ENCODE data around the gene COMT.
"Not testable (repeated sequence)": the region's sequence is repeated elsewhere in the genome, so short reads cannot be mapped to it uniquely, and the experiment has no call there.

Gene COMT

DNA sequence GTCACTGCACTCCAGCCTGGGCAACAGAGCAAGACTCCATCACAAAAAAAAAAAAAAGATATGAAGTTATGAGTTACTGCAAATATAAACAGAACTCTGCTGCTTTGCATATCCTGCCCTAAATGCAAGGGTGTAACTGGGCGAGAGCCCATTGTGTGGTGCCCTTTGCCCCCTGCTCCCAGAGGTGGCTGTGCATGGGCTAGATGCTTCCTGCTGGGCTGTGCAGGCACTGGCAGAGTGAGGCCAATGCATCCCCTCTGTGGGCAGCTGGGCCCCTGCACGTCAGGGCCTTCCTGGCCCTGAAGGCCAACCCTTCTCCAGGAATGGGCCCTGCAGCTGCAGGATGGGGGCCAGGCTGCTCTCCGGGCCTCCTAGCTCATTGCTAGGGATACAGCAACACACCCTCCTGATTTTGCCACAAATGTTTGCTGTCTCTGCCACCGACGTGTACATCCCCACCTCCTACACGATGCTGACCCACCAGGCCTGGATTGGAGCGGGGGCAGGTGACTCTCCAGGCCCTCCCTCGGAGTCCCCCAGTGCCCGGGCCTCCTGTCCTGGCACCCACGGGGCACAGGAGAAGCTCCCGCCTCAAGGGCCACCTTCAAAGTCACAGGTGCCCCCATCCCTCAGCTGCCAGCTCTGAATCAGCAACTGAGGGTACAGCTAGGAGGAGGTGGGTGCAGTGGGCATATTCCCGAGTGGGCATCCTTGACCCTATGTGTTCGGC is 40.7 kb upstream of the COMT start:
- no peaks in the 10 kb centered on the region for H3K27me3 ChIP-seq (ENCODE audit: control insufficient read depth in 5 of 5, insufficient read depth in 4 of 5, low read length in 5 of 5)
- H3K9ac ChIP-seq (ENCODE audit: low read length in 5 of 5), result no peak overlapping the region
- H3K4me1 ChIP-seq (ENCODE audit: control insufficient read depth in 5 of 5, insufficient read depth in 5 of 5, low read length in 5 of 5), result no peaks in the 10 kb centered on the region
- no peaks in the 10 kb centered on the region for H3K9me3 ChIP-seq (ENCODE audit: control insufficient read depth in 5 of 5, low read length in 5 of 5)
- no peak overlapping the region for H3K4me3 ChIP-seq (ENCODE audit: low read depth in 1 of 5, low read length in 5 of 5)
- H3K27ac ChIP-seq (ENCODE audit: low read depth, low read length), result no peak overlapping the region
- peaks cover 0 to 60% (median 33%) of the 10 kb centered on the region in 5 donors for H3K36me3 ChIP-seq (ENCODE audit: control insufficient read depth in 5 of 5, insufficient read depth in 5 of 5, low read length in 5 of 5)

DNA sequence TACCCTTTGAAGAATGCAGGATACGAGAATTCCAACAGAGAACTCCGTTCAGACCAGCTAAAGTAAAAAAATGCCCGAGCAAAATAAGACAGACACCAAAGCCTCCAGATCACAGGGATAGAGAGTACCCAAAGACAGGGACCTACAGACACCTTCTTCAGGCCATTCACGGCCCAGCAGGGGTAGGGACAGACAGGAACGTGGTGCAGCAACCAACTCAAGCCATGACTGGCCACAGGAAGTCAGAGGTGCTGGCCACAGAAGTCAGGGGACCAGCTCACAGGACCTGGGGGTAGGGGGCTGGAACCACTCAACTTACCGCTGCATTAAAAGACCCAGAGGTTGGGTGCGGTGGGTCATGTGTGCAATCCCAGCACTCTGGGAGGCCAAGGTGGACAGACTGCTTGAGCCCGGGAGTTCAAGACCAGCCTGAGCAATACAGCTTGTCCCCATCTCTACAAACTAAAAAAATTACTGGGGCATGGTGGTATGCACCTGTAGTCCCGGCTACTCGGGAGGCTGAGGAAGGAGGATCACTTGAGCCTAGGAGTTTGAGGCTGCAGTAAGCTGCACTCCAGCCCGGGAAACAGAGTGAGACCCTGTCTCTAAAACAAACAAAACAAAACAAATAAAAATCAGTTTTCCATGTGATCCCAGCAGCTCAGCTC is 39.9 kb upstream of the COMT start:
- H3K9me3 ChIP-seq (ENCODE audit: control insufficient read depth in 5 of 5, low read length in 5 of 5), result no peaks in the 10 kb centered on the region
- H3K4me3 ChIP-seq (ENCODE audit: low read depth in 1 of 5, low read length in 5 of 5), result no peak overlapping the region
- H3K27ac ChIP-seq (ENCODE audit: low read depth, low read length), result no peak overlapping the region
- H3K9ac ChIP-seq (ENCODE audit: low read length in 5 of 5), result no peak overlapping the region
- no peaks in the 10 kb centered on the region for H3K4me1 ChIP-seq (ENCODE audit: control insufficient read depth in 5 of 5, insufficient read depth in 5 of 5, low read length in 5 of 5)
- H3K36me3 ChIP-seq (ENCODE audit: control insufficient read depth in 5 of 5, insufficient read depth in 5 of 5, low read length in 5 of 5), result peaks cover 0 to 60% (median 37%) of the 10 kb centered on the region in 5 donors
- H3K27me3 ChIP-seq (ENCODE audit: control insufficient read depth in 5 of 5, insufficient read depth in 4 of 5, low read length in 5 of 5), result no peaks in the 10 kb centered on the region

DNA sequence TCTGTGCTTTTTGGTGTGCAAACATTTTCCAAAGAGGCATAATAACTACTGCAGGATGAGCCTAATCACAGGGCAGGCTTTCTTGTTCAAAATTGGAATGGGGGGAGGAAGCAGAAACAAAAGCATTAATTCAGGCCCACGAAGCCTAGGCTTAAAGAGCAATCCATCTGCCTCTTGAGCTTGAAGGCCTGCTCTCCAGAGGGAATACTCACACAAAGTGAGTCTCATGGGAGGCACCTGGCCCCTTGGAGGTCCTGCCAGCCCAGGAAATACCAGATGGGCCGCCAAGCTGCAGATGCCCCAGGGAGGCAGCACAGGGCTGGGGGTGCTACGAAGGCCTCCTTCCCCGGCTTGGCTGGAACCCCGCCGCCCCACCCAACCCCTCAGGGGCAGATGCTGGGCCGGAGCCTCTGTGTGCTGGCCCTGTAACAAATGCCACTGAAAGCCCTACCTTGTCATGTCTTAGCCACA is 39.3 kb upstream of the COMT start:
- H3K4me3 ChIP-seq (ENCODE audit: low read depth in 1 of 5, low read length in 5 of 5), result no peak overlapping the region
- no peaks in the 10 kb centered on the region for H3K9me3 ChIP-seq (ENCODE audit: control insufficient read depth in 5 of 5, low read length in 5 of 5)
- no peaks in the 10 kb centered on the region for H3K27me3 ChIP-seq (ENCODE audit: control insufficient read depth in 5 of 5, insufficient read depth in 4 of 5, low read length in 5 of 5)
- no peaks in the 10 kb centered on the region for H3K4me1 ChIP-seq (ENCODE audit: control insufficient read depth in 5 of 5, insufficient read depth in 5 of 5, low read length in 5 of 5)
- H3K9ac ChIP-seq (ENCODE audit: low read length in 5 of 5), result no peak overlapping the region
- H3K36me3 ChIP-seq (ENCODE audit: control insufficient read depth in 5 of 5, insufficient read depth in 5 of 5, low read length in 5 of 5), result peaks cover 0 to 60% (median 34%) of the 10 kb centered on the region in 5 donors
- H3K27ac ChIP-seq (ENCODE audit: low read depth, low read length), result no peak overlapping the region

DNA sequence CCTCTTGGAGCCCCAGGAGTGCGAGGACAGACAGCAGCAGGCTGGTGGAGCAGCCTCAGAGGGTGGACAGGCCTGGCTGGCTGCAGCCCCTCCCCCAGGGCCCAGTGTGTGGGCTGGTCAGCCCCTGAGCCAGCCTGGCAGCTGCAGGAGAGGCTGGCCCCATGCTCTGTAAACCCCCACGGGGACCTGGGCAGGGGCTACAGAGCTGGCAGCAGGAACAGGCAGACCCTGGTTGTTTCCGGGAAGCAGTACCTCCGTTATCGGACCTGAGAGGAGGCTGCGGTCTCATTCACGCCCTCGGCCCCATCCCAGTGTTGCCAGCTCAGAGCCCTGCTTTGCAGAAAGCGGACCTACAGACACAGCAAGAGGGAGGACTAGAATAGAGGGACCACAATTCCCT is 38.5 kb upstream of the COMT start:
- H3K36me3 ChIP-seq (ENCODE audit: control insufficient read depth in 5 of 5, insufficient read depth in 5 of 5, low read length in 5 of 5), result peaks cover 0 to 59% (median 31%) of the 10 kb centered on the region in 5 donors
- no peaks in the 10 kb centered on the region for H3K4me1 ChIP-seq (ENCODE audit: control insufficient read depth in 5 of 5, insufficient read depth in 5 of 5, low read length in 5 of 5)
- H3K4me3 ChIP-seq (ENCODE audit: low read depth in 1 of 5, low read length in 5 of 5), result no peak overlapping the region
- H3K27me3 ChIP-seq (ENCODE audit: control insufficient read depth in 5 of 5, insufficient read depth in 4 of 5, low read length in 5 of 5), result no peaks in the 10 kb centered on the region
- H3K27ac ChIP-seq (ENCODE audit: low read depth, low read length), result no peak overlapping the region
- H3K9ac ChIP-seq (ENCODE audit: low read length in 5 of 5), result no peak overlapping the region
- no peaks in the 10 kb centered on the region for H3K9me3 ChIP-seq (ENCODE audit: control insufficient read depth in 5 of 5, low read length in 5 of 5)

DNA sequence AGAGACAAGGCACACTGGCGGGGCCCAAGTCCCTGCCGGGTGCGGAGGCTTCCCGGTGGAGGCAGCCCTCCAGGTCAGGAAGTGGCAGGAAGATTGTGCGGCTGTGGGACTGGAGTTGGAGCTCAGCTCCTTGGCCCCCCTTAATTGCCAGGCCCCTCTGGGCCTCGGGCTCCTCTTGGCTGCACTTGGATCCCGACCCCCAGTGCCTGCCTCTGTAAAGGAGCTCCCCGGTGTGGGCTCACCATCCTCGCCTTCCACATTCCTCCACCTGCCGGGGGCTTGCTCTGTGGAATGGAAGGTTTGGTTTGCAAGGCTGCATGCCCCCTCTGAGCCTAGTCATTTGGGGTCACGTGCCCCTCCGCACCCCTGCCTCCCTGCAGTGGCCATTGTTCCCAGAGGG is 38.1 kb upstream of the COMT start:
- Histone ChIP-seq H3K9ac (ENCODE audit: low read length in 5 of 5) (no peak overlapping the region), H3K27ac (ENCODE audit: low read depth, low read length) (no peak overlapping the region), H3K4me1 (ENCODE audit: control insufficient read depth in 5 of 5, insufficient read depth in 5 of 5, low read length in 5 of 5) (no peaks in the 10 kb centered on the region), H3K4me3 (ENCODE audit: low read depth in 1 of 5, low read length in 5 of 5) (no peak overlapping the region), H3K27me3 (ENCODE audit: control insufficient read depth in 5 of 5, insufficient read depth in 4 of 5, low read length in 5 of 5) (no peaks in the 10 kb centered on the region), H3K9me3 (ENCODE audit: control insufficient read depth in 5 of 5, low read length in 5 of 5) (no peaks in the 10 kb centered on the region), H3K36me3 (ENCODE audit: control insufficient read depth in 5 of 5, insufficient read depth in 5 of 5, low read length in 5 of 5) (peaks cover 0 to 60% (median 34%) of the 10 kb centered on the region in 5 donors)

DNA sequence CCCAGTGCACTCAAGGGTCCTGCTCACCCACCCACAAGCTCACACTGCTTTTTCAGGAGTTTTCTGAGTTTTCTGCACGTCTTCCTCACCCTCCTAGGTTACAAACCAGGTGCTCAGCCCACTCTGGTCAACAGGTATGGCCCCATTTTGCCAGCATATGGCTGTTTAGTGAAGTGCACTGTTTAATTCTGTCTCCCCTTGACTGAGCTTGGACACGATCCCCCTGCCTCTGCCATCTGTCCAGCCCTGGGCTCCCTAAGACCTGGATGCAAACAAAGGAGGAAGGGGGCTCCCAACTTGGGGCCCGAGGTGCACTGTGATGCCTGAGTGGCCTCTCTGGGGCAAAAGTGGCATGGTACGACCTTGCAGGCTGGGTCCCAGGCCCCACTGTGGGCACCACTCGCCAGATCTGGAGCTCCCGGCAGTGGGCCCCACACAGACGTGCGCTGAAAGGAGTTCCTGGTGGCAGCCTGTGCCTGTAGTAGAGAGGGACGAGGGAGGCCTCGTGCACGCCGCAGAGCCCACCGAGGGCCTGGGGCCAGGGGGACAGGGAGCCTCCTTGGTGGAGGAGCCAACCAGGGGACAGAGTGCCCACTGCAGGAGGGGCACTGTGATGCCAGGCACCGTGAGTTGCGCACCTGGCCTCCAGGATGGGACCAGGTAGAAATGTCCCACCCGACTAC is 37.3 kb upstream of the COMT start:
- Histone ChIP-seq H3K27me3 (ENCODE audit: control insufficient read depth in 5 of 5, insufficient read depth in 4 of 5, low read length in 5 of 5) (no peaks in the 10 kb centered on the region), H3K36me3 (ENCODE audit: control insufficient read depth in 5 of 5, insufficient read depth in 5 of 5, low read length in 5 of 5) (peaks cover 0 to 54% (median 32%) of the 10 kb centered on the region in 5 donors), H3K4me3 (ENCODE audit: low read depth in 1 of 5, low read length in 5 of 5) (no peak overlapping the region), H3K4me1 (ENCODE audit: control insufficient read depth in 5 of 5, insufficient read depth in 5 of 5, low read length in 5 of 5) (no peaks in the 10 kb centered on the region), H3K9ac (ENCODE audit: low read length in 5 of 5) (no peak overlapping the region), H3K9me3 (ENCODE audit: control insufficient read depth in 5 of 5, low read length in 5 of 5) (no peaks in the 10 kb centered on the region), H3K27ac (ENCODE audit: low read depth, low read length) (no peak overlapping the region)

DNA sequence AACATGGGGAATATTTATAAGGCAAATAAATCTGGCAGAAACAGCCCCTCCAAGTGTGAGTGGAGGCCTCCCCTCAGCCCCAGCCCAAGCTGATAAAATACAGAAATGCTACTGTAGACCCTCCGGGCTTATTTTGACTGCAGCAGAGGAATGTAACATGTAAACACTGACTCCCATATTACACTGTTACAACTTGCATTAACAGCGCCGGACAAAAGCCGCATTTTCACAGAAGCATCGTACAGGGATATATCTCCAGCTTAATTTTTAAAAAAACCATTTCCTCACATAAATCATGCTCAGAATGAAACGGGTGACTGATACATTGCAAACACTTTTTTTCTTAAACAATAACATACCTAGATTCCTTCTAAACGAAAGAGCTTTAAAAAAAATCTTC is 36.6 kb upstream of the COMT start:
- Histone ChIP-seq H3K9ac (ENCODE audit: low read length in 5 of 5) (no peak overlapping the region), H3K27me3 (ENCODE audit: control insufficient read depth in 5 of 5, insufficient read depth in 4 of 5, low read length in 5 of 5) (no peaks in the 10 kb centered on the region), H3K4me3 (ENCODE audit: low read depth in 1 of 5, low read length in 5 of 5) (no peak overlapping the region), H3K27ac (ENCODE audit: low read depth, low read length) (no peak overlapping the region), H3K9me3 (ENCODE audit: control insufficient read depth in 5 of 5, low read length in 5 of 5) (no peaks in the 10 kb centered on the region), H3K36me3 (ENCODE audit: control insufficient read depth in 5 of 5, insufficient read depth in 5 of 5, low read length in 5 of 5) (peaks cover 0 to 53% (median 30%) of the 10 kb centered on the region in 5 donors), H3K4me1 (ENCODE audit: control insufficient read depth in 5 of 5, insufficient read depth in 5 of 5, low read length in 5 of 5) (no peaks in the 10 kb centered on the region)

DNA sequence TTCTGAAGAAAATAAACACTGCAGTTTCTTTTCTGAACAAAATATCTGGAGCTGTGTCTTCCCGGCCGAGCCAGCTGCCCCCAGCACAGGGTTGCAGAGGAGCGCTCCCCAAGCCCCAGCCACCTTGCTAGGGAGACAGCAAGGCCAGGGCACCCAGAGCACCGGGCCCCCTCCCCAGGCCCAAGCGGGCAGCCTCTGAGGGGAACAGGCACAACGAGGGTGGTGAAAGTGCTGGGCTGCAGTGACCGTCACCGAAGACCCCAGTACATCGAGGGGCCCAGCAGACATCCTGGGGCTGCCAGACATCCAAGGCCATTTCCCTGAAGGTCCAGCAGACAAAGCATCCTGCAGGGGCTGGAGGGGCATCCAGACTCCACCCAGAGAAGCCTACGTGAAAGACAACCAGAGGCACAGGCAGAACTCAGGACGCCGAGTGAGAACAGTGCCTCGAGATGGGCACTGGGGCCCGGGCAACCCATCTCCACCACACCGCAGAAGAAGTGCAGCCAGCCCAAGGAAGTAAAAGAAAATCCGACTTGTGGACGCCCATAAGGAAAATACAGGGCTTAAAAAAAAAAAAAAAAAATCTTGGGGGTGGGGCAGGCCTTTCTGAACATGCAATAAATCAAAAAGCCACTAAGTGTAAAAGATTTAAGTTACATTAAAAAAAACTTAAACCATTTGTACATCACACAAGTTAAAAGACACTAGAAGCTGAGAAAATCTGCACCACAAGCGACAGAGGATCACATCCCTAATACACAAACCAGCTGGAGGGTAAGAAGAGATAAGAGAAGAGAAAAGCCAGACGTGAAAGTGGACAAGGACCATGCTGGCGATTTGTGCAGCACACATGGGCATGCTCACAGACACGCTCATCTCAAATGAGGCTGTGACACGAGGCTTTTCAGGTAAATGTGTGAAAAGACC is 36.0 kb upstream of the COMT start:
- Histone ChIP-seq H3K36me3 (ENCODE audit: control insufficient read depth in 5 of 5, insufficient read depth in 5 of 5, low read length in 5 of 5) (peaks cover 0 to 58% (median 30%) of the 10 kb centered on the region in 5 donors), H3K27ac (ENCODE audit: low read depth, low read length) (no peak overlapping the region), H3K9me3 (ENCODE audit: control insufficient read depth in 5 of 5, low read length in 5 of 5) (no peaks in the 10 kb centered on the region), H3K4me3 (ENCODE audit: low read depth in 1 of 5, low read length in 5 of 5) (no peak overlapping the region), H3K27me3 (ENCODE audit: control insufficient read depth in 5 of 5, insufficient read depth in 4 of 5, low read length in 5 of 5) (no peaks in the 10 kb centered on the region), H3K9ac (ENCODE audit: low read length in 5 of 5) (no peak overlapping the region), H3K4me1 (ENCODE audit: control insufficient read depth in 5 of 5, insufficient read depth in 5 of 5, low read length in 5 of 5) (no peaks in the 10 kb centered on the region)

DNA sequence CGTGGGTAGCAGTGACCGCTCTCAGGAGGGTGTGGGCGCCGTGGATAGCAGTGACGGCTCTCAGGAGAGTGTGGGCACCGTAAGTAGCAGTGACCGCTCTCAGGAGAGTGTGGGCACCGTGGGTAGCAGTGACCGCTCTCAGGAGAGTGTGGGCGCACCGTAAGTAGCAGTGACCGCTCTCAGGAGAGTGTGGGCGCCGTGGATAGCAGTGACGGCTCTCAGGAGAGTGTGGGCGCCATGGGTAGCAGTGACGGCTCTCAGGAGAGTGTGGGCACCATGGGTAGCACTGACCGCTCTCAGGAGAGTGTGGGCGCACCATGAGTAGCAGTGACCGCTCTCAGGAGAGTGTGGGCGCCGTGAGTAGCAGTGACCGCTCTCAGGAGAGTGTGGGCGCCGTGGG is 34.7 kb upstream of the COMT start:
- H3K36me3 ChIP-seq (ENCODE audit: control insufficient read depth in 5 of 5, insufficient read depth in 5 of 5, low read length in 5 of 5), result peaks cover 0 to 57% (median 28%) of the 10 kb centered on the region in 5 donors
- H3K9me3 ChIP-seq (ENCODE audit: control insufficient read depth in 5 of 5, low read length in 5 of 5); H3K4me3 ChIP-seq (ENCODE audit: low read depth in 1 of 5, low read length in 5 of 5); H3K27ac ChIP-seq (ENCODE audit: low read depth, low read length); H3K4me1 ChIP-seq (ENCODE audit: control insufficient read depth in 5 of 5, insufficient read depth in 5 of 5, low read length in 5 of 5); H3K9ac ChIP-seq (ENCODE audit: low read length in 5 of 5); H3K27me3 ChIP-seq (ENCODE audit: control insufficient read depth in 5 of 5, insufficient read depth in 4 of 5, low read length in 5 of 5): not testable (repeated sequence)
